SKM-1 treated with dmso at 0.1 percent for 144 hours (cell line): ENCODE results near the gene NCAM1.
A peak's percentile ranks its signal among the peaks of the same experiment; 100 is the strongest.

Experiments used
- DNase-seq: peaks from one replicate; lab custom pipeline; 2025; ENCODE audit not compliant: unreplicated experiment; lab: John Stamatoyannopoulos, UW

NCAM1 gene

DNA sequence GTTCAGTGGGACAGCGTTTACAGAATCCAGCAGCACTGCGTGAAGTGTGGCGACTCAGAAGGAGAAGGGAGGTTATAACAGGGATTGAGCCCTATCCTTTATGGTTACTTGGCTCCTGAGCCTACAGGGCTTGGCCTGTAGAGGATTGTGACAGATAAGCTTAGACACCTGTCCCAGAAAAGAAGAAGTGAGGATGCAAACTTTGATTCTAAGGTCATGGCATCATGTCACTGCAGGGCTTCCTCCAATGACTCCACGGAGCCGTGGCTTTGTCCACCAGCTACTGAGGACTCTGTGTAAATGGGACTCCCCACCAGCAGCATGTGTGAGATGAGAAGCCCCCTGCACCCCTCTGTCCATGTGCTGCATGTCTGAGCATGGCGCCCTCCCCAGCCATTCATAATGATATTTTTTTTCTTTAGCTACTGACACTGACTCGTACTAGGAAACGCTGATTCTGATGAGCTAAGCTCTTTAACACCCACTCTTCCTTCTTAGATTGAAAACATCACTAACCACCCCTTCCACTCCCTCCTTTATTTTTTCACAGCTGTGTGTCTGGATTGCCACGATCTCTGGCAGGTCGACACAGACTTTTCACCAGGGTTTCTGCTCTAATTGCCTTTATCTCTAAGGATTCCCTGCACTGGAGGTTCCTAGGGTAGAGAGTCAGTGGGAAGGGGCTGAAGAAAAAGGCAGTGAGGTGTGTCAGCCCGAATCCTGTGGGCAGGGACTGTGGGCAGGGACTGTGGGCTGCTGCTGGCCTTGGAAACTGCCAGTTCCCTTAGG is 287.7 kb downstream of the NCAM1 start:
- DNase-seq, result no peak

DNA sequence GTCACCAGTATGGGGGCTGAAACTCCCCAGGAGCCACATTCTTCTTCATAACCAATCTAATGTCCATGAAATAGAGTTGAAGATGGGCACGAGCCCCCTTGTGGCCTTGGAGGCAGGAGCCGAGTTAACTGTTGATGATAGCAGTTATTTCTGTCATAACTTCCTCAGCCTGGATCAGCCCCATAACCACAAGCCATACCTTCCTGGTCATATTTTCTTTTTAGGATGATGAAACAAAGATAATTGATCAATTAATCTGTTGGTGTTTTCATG is 288.2 kb downstream of the NCAM1 start:
- DNase-seq, result peak; percentile 27

DNA sequence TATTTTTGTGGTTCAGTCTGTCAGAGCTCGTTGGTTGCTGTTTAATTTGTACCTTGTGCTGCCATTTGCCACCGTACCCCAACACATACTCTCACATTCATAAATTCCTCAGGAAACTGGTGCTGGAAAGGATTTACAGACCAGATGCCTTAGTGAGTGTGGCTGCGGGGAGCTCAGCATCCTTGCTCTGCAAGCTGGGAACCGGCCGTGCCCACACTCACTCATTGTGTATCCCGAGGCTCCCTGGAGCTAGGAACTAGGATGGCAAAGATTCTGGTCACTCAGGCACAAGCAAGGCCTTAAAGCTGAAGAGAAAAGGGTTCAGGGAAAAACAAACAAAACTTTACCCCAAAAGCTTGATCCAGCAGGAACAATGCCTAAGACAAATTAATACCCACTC is 288.6 kb downstream of the NCAM1 start:
- DNase-seq, result no peak

DNA sequence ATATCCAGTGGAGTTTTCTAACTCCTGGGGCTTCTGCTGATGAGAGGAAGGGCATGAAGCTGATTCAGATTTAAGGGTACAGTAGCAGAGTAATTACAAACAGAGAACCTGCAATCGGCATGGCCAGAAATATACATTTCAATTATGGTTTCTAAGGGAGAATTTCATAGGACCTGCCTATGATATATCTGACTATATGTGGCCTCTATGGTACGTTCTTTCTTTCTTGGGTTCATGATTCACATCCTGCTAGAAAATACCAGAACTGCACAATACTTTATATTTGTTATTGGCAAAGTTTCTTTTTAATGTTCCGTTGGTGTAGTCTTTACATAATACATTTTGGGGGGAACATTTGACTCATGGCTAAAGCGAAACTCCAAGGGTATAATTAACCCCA is 290.1 kb downstream of the NCAM1 start:
- DNase-seq, result no peak

DNA sequence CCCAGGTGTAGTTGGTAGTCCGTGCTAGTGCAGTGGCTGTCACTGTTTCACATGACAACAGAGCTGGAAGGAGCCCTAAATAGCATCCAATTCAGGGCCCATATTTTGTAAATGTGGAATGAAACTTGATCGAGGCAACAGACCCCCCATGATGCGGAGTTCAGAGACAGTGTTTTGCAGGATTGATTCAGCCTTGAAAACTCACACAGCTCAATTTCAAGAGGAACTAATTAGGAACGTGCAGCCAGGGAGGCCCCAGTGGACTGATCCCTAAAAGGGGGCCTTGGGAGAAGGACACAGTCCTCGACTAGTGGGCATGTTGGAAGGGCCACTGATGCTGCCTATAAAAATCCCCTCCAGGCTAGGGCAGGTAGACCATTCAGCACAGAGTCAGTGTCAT is 292.2 kb downstream of the NCAM1 start:
- no peak for DNase-seq

DNA sequence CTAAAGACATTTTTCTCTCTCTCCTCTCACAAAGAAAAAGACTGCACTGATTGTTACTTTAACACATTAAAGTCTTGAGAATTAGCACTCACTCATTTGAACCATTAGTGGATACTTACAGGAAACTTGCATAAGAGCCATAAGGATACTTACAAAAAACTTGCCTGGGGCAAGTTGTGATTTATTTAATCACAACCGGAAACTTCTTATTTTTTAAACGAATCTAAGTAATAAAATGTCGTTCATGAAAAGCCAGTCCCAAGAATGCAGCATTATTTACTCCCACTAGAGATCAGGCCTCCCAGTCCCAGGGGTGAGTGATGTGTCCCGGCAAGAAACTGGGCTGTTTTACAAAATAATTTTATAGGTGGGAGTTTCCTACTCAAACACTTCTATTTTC is 293.9 kb downstream of the NCAM1 start:
- DNase-seq, result no peak

DNA sequence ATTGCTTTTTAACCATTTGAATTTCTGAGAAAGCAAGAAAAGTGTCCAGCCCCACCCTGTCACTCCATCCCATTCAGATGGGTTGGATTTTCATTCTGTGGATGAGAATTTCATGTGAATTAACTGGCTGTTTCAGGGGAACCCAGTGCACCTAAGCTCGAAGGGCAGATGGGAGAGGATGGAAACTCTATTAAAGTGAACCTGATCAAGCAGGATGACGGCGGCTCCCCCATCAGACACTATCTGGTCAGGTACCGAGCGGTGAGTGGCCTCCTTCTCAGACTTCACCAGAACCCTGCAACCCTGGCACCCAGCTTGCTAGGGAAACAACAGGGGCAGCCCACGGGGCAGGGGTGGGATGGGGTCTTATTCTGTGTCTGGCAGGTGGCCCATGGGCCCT is 294.5 kb downstream of the NCAM1 start:
- no peak for DNase-seq

DNA sequence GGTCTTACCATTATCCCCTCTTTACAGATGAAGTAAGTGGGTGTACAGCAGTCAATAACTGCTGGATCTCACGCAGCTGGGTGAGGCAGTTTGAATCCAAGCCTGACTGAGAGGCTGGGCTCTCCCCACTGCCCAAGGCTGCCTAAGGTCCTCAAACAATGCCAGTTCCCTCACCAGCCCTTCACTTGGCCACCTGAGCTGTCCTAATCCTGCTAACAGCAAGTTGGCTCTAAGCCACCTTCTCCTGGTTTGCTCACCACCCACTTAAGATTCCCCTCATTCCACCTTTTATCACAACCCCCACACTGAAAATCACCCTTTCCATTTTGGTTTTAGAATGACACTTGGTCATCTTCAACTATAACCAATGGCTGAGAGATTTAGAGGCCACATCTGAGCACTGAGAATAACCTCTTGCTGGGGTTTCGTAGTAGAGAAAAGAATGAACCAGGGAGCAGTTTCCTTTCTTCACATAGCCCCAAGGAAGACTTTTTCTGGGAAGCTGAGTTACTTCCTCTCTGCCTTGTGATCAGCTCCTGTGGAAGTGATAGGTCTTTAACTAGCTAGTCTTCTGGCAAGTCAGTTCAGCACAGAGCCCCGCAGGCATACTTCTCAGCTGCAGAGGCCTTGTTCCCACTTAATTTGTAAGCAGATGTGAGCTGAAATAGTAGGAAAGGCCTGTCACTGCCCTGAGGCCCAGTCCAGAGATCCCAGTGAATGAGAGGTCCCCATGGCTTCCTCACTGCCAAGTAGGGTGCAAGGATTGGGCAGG is 295.4 kb downstream of the NCAM1 start:
- no peak for DNase-seq

DNA sequence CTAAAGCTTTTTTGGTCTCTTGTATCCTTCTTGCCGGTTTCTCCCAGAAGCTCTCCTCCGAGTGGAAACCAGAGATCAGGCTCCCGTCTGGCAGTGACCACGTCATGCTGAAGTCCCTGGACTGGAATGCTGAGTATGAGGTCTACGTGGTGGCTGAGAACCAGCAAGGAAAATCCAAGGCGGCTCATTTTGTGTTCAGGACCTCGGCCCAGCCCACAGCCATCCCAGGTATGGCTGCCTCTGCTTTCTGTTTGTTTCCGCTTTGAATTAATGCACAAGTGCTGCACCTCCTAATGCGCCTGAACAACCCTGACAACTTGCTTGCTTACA is 298.8 kb downstream of the NCAM1 start:
- no peak for DNase-seq

DNA sequence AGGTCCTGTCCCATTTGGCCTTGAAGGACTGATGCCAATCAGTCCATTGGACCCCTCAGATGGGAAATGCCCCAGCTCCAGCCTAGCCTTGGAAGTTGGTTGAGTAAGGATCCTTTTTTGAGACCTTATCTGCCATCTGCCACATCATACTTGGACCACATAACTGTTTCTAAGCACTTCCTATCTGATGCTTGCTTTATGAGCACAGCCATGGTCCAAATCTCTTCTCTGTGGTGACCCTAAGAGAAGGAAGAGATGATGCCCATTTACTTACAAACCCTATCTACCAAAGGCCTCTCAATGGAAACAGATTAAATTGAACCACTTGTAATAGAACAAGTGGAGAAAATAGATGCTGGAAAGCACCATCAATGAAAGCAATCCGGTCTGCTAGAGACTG is 299.3 kb downstream of the NCAM1 start:
- no peak for DNase-seq

DNA sequence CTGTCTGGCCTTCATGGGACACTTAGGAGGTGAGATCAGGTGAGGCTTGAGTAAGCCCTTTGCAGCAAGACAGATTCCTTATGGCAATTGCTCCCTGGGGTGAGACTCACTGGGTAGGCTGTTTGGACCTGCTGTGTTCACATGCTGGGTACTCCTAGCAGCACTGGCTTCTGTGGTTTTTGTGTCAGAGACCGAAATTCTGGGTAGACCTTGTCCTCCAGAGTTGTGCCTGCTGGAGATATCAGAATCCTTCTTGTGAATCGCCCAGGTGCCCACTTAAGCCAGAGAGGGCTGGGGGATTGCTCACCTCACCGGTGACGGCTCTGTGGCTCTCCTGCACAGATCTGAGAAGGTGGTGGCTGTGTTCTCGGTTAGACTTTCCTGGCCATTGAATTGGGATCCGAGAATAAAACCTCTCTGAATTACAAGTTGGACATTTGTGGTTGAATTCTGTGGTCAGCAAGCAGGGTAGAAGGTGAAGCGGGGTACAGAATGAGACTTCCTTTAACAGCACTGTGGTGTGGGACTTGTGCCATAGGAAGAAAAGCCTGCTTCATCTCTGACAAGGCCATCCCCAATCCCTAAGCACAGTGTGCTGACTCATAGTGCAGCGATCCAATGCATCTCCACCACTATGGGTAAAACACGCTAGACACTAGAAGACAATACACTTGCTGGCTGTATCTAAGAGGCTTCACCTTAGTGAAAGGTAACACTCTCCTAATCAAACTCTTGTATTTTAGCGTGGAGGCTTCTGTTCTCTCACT is 300.7 kb downstream of the NCAM1 start:
- no peak for DNase-seq

DNA sequence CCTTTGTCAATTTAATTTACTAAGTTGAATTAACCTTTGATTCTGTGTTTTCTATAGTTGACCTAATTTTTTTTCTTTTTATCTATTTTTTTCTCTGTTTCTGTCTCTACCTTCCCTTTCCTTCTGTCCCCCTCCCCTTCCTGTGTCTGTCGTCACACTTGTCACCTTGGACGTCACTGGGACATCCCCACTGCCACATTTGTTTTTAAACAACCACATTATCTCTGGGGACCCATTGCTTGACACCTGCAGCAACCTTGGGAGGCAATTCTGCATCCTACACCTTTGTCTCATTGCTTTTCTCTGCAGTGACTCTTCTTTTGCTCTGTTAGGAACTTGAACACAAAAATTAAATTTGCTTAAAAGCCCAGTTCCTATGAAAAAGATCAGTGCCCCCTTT is 301.4 kb downstream of the NCAM1 start:
- no peak for DNase-seq

DNA sequence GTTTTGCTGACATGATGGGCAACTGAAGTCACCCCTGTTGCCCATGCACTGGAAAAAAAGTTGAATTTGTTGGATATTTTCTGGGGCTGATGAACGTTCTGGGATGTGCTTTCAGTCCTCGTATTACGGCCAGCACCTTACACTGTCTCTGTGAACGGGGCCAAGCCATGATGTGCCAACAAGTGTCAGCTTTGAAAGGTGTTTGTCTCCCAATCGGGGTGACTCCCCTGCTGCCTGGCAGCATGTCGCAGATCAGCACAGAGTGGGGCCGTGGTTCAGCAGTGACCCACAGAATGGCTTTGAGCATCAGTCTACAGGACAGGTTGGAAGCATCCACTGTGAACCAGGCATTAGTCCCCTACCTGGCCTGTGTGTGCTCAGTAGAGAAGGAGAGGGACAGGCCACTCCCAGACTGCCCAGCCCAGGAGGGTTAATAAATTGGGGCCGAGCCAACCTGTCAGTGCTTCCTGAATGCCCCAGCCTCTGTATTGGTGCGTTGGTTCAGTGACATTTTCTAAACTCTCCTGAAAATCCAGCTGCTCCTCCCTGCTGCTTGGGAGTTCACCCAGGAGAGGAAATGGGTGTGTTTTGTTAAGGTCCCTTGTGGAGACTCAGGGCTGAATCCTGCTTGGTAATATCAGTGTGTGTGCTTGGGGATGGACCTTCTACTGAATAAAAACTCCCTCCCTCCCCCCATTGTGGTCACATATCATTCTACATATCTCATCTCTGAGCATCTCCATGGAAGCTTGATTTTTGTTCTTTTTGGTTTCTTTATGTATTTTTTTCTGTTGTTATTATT is 302.4 kb downstream of the NCAM1 start:
- DNase-seq, result no peak

DNA sequence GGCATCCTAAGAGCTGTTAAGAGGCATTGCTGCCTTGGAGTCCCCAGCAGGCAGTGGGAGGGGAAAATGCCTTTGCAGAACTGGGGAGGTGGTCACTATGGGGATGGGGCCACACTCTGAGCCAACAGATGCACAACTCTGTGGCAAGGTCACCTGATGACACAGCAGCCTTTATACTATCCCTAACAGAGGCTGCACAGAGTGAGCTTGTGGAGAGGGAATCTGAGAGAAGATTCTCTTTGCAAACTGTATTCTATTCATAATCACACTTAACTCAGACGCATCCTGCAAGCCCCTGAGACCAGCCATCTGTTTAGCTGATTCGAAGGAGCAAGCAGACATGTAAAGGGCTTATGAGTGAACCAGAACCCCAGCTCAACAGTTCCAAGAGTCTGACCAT is 304.1 kb downstream of the NCAM1 start:
- no peak for DNase-seq

DNA sequence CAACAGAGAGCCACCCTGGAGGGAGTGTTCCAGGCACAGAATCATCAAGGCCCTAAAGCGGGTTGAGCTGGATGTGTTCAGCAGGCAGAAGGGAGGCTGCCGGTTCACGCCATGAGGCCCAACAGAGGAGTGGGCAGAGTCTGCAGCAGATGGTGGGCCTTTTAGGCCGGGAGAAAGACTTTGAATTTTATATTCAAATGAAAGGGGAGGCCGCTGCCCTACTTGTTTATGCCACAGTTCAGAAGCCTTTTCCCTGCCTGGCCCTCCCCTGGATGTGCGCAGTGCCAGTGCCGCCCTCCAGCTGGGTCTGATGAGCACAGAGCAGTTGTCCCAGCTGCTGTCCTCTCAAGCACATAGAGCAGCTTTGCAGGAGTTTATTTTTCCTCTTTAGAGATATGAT is 306.3 kb downstream of the NCAM1 start:
- DNase-seq, result no peak

DNA sequence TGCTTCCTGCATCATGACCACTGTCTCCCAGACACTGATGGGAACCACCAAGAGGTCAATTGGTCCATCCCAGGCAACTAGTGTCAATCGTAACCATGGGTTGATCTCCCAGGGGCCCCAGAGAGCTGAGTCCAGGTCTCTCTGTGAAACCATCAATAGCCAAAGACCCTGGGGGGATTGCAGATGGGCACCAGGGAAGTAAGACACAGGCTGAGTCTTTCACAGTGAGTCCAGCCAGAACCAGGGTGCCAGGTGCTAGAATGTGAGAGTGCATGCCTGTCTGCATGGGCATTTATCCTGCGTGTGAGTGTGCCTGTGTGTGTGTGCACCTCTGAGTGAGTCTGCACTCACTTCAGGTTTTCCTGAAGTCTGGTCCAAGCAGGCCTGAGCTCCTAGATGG is 307.9 kb downstream of the NCAM1 start:
- DNase-seq, result no peak

DNA sequence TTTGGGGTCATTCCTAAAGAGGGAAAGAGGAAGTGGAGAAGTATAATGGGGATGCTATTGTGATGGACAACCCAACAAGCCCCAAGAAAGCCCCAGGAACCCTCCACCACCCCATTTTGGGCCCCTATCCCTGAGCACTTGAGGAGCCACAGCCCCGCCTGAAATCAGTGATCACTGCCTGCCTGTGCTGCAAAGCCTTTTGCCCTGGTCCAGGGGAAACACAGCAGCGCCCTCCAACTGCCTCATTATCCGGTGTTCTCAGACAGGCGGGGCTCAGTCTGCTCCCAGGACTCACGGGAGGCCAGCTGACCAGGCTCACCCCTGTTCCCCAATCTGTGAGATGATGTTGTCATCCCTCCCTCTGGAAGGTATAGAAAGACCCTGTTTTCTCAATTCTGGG is 308.4 kb downstream of the NCAM1 start:
- DNase-seq, result no peak

DNA sequence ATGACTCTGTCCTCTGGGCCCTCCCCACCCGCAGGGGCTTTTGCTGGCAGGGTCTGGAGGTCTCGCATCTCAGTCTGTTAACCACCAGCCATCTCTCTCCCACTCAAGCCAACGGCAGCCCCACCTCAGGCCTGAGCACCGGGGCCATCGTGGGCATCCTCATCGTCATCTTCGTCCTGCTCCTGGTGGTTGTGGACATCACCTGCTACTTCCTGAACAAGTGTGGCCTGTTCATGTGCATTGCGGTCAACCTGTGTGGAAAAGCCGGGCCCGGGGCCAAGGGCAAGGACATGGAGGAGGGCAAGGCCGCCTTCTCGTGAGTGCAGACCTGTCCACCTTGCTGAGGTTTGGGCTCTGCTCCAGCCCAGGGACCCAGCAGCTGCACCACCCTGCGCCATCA is 308.9 kb downstream of the NCAM1 start:
- no peak for DNase-seq

DNA sequence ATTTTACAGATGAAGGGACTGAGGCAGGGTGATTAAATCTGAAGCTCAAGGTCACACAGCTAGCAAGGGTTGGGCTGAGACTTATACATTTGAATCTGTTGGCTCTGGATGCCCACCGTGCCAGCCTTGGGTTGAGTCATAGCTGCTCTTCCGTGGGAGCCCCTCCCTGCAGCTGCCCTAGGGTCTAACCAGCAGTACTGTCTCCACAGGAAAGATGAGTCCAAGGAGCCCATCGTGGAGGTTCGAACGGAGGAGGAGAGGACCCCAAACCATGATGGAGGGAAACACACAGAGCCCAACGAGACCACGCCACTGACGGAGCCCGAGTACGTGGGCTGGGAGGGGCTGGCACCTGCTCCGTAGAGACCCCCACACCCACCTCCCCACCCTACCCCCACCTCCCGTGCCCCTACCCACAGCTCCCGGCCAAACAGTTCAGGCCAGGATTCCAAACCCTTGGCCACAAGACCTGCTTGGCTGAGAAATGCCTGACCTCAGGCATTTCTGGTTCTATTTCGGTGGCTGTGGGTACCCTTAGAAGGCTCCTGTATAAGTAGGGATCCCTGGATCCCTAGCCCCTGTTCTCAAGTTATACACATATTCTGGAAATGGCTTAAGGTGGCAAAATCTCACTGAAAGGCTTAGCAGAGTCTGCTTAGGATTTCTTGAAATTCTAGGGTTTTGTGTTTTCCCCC is 310.5 kb downstream of the NCAM1 start:
- no peak for DNase-seq

DNA sequence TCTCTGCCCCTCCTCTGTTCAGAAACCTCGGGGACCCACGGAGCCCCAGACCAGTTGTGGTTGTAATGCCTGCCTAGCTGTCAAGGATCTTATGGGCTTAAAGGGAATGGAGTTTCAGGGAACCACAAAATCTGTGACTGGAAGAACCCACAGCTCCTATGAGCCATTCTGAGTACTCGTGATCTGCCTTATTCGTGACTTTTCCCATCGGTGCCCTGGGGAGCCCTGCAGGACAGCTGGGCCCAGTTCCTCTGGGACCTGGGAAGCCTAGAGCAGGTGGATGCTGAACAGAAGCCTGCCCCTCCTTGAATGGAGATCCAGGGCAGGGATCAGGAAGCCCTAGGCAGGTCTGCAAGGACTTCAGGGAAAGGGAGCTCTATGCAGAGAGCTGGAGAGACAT is 311.1 kb downstream of the NCAM1 start:
- DNase-seq, result no peak
